Activated T-cell treated with anti-CD3 and anti-CD28 coated beads, Interleukin-2, amount 50 U/mL, for 1 hour (primary cell): ENCODE measurements around the gene CFL1.
"Not testable (repeated sequence)": the region's sequence is repeated elsewhere in the genome, so short reads cannot be mapped to it uniquely, and the experiment has no call there.

Experiments used
- DNase-seq: peaks from one replicate; pipeline ENCODE4 v3.0.0-alpha.2; 2020

Gene CFL1

DNA sequence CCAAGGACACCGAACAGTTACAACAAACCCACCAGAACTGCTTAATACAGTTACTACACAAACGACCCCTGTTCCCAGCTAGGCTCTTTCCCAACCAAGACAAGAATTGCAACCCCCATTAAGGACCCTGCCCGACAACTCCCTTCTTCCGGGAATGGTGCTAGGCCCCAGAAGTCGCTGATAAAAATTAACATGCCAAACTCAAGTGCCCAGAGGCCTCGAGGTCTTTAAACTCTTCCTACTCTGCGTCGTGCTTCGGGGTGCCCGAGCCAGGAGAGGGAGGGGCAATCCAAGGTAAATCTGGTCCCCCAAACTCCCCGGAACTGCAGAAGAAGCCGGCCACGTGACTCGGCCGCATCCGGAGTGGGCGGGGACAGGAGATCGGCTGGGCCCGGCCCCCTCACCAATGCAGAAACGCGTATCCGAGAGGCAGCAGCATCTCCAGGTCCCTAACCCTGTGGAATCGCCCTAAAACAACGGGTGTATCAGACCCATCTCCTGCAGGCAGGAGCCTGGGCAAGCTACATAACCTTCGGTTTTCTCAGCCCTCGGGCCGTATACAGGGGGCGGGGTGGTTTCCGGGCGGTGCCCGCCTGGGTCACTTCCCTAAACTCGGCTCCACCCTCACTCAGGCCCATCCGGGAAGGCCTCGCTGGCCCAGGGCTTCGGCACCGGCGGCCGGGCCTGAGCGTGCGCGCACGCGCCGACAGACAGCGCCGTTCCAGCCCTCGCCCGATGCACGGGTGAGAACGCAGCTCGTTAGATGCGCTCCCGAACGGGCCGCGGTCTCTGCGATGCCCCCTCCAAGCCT lies 1.1 kb downstream of the CFL1 start:
- DNase-seq = peak; percentile 85

DNA sequence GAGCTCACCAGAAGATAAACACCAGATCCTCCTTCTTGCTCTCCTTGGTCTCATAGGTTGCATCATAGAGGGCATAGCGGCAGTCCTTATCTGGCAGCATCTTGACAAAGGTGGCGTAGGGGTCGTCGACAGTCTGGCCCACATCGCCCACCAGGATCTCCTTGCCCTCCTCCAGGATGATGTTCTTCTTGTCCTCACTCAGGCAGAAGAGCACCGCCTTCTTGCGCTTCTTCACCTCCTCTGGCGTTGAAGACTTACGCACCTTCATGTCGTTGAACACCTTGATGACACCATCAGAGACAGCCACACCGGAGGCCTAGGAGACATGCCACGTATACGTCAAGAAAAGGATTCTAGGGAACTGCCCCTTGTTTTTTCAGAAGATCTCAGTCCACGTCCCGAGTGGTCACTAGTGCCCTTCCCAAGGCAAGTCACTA lies 2.0 kb downstream of the CFL1 start:
- DNase-seq = no peak

DNA sequence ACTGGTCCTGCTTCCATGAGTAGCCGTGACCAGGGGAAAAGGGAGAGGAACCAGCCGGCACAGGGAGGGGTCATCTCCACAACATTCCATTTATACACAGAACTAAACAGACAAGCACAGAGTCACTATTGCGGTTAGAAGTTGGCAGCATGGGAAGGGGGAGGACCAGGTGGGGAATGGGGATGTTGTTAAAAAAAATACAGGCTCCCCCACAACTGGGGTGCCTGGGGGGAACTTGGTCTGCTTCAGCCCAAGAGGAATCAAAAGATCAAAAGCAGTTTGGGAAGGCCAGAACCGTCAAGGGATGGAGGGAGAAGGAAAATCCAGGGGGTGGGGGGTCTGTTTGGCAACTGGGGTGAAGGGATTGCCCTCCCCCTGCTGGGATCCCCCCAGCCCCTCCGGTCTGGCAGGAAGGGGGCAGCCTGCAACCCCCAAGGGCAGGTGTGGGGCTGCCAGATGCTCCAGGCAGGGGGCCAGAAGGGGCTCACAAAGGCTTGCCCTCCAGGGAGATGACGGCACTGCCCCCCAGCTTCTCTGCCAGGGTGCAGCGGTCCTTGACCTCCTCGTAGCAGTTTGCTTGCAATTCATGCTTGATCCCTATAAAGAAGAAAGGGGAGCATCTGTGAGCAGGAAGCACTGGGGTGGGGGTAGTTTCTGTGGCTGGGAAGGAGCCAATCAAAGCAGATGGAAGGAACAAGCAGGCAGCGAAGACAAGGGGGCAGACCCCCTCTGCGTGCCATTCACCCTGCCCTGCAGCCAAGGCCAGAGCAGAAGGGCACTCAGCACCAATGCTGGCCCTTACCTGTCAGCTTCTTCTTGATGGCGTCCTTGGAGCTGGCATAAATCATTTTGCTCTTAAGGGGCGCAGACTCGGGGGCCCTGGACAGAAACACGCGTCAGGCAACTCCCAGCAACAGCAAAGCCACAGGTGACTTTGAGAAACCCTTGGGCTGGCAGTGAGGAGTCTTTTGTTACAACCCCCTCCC lies 2.8 kb downstream of the CFL1 start:
- DNase-seq = no peak

DNA sequence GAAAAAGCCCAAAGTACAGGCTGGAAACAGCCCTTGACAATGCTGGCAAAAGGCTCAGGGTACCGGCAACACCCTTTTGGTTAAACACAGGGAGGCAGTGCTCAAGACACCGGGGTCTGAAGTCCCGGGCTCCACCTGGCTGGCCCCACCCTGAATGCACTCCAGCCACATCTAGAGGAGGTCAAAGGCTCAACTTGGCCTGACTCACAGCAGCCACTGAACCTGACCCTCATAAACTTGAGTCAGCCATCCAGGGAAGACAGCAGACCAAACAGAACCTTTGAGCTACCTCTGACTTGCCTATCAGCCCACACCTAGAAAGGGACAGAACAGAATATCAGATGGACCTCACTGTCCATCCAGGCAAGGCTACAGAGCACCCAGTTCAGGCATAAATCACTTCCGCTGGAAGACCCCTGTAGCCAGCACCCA lies 3.8 kb downstream of the CFL1 start:
- no peak for DNase-seq

DNA sequence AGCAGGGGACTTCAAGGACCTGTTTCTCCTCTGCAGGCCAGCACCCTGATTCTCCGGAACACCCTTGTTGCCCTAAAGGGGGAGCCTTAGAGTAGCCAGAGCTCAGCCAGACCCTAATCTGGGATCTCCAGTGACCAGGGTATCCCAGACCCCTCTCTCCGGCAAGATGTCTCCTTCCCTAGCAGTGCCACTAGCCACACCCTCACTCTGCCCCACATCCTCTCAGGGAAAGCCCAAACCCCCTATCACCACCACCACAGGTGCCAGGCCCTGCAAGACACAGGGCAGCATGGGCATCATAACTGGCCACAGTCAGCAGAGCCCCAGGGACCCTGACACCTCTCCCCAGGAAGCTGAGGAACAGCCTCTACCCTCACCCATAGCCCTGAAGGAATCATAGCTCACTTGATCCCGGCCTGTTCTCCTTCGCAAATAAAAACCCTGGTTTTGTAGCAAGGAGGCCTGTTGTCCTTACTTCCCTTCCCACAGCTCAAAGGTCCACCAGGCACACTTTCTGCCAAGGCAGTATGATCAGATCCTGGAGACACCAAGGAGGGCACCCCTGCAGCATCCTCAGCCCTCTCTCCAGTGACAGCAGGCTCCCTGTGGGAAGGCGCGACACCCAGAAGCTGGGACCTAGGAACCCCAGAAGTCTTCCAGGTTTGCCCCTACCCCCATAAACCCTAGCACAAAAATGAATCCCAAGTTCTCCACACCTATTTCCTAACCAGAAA lies 4.6 kb downstream of the CFL1 start:
- DNase-seq = no peak

DNA sequence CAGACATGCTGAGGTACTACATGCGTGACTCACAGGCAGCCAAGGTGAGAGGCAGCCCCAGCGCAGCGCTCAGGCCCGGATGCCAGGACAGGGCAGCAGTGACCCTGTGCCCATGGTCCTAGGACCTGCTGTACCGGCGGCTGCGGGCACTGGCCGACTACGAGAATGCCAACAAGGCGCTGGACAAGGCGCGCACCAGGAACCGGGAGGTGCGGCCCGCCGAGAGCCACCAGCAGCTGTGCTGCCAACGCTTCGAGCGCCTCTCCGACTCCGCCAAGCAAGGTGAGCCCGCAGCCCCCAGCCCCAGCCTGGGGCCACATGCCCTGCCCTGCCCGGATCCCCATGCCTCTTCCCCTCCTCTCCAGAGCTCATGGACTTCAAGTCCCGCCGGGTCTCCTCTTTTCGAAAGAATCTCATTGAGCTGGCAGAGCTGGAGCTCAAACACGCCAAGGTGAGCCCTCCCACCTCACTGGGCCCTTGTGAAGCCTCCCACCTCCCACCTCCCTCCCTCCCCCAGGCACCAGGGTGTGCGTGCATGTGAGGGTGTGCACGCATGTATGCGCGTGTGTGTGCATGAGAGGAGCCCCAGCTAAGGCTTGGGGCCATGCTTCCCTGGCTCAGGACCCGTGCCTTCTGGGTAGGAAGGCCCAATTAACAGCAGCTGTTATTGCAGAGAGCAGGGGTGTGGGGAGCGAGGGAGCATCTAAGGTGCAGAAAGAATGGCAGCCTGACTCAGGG lies 5.3 kb downstream of the CFL1 start:
- no peak for DNase-seq

DNA sequence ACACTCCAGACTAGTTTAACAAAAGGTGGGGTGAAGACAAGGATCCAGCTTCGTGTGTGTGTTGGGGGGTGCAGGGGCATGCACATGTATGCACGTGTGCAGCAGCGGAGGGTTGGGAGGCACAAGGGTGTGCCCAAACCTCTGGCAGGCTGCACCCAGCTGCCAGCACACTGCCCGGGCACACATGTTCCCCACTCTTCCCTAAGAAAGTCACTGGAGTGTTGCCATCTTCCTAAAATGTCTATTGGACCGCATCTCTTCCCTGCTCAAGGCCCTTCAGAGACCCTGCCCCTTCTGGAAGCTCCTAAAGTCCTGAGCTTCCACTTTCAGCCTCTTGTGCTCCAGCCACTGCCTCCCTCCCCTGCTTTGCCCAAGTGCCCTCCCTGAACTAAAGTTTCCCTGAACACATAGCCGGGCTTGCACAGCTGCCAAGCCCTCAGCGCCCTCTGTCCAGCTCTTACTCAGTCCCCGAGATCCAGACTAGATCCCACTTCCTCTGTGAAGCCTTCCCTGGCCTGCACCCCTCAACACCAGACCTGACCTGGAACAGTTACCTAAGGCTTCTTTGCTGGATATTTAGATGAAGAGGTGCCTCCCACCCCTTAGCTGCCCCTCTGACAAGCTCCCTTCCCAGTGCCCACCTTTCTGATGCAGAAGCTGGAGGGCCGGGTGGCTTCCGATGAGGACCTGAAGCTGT lies 6.0 kb downstream of the CFL1 start:
- DNase-seq = no peak

DNA sequence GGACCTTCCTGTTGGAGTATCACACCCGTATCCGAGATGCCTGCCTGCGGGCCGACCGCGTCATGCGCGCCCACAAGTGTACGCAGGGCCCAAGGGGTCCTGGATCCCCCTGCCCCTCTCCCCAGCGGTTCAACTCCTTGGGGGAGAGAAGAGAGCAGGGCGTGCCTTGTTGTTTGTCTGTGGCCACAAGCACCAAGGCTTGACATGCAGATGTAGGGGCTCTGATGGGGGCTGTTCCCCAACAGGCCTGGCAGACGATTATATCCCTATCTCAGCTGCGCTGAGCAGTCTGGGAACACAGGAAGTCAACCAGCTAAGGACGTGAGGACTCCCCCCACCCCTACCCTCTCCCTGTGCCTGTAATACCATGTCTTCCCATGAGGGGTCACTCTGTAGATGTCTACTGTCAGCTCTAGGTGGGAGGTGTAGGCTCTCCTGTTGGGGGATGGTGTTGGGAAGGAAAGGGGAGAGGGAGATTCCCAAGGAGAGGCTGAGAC lies 6.8 kb downstream of the CFL1 start:
- DNase-seq = no peak

DNA sequence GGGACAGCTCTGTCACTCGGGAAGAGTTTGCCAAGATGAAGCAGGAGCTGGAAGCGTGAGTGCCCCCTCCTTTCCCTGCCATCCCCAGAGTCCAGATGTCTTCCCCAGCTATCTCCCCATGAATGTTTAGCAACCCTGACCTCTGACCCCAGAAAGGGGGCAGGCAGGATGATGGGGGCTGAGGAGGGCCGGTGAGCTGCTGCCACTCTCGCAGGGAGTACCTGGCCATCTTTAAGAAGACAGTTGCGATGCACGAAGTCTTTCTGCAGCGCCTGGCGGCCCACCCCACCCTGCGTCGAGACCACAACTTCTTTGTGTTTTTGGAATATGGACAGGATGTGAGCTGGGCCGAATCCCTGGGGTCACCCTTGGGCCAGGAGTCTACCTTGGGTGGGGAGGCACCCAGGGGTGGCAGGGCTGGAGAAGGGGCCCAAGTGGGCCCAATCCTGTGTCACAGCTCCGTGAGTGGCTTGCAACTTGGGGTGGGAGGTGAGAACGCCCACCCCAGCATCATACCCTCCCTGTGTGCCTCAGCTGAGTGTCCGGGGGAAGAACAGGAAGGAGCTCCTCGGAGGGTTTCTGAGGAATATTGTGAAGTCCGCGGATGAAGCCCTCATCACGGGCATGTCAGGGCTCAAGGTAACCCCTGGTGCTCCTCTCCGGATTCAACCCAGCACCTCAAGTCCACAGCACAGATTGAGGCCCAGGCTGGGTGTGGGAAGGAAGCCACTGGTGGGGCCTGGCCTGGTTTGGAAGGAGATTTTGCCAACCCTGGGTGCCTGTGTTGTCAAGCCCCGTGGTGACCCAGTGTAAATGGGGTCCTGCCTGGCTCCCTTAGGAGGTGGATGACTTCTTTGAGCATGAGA lies 7.5 kb downstream of the CFL1 start:
- DNase-seq = no peak

DNA sequence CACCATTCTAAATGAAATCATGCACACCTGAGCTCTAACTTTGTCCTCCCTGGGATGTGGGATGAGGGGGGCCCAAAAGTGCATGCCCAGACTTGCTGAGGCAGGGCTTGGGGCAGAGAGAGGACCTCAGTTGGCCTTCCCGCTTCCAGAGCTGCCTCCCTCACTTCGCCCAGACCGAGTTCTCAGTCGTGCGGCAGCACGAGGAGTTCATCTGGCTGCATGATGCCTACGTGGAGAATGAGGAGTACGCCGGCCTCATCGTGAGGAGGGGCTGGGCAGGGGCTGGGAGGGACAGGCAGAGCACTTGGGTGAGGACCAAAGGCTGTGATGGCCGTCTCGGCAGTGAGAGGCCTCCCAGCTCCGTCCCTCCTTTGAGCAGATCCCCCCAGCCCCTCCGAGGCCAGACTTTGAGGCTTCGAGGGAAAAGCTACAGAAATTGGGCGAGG lies 8.2 kb downstream of the CFL1 start:
- no peak for DNase-seq

DNA sequence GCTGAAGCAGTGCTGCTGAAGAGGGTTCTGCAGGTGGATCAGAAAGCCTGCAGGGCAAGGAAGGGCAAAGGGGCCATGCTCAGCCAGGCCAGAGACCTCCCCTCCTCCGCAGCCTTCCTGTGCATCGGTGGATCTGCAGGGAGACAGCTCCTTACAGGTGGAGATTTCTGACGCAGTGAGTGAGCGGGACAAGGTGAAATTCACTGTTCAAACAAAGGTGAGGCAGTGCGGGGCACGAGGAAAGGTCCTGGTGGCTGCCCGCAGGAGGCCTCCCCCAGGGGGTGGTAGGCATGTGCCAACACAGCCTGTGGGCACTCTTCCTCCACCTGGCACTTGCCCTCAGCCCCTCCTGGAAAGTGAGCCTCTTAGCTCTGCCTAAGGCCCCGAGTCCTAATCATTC lies 8.6 kb downstream of the CFL1 start:
- DNase-seq = no peak

DNA sequence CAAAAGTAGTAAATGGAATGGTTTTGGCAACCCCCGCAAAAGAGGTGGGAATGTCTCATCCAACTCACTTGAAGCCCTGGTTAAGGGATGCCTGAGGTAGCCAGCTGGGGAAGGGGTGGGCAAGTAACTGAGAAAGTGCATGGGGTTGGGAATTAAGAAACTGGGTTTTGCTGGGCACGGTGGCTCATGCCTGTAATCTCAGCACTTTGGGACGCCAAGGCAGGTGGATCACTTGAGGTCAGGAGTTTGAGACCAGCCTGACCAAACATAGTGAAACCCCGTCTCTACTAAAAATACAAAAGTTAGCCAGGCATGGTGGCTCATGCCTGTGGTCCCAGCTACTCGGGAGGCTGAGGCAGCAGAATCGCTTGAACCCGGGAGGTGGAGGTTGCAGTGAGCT lies 9.3 kb downstream of the CFL1 start:
- not testable (repeated sequence) for DNase-seq

DNA sequence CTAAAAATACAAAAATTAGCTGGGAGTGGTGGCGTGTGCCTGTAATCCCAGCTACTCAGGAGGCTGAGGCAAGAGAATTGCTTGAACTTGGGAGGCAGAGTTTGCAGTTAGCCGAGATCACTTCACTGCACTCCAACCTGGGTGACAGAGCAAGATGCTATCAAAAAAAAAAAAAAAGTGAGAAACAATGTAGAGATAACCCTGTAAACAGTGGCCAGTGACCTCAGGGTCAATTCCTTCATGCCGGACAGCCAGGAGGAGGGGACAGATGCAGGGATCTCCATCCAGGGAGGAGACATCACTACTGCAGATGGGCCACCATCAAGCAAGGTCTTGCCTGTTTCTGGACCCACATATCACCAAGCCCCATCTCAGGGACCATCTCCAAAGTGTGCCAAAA lies 10.2 kb downstream of the CFL1 start:
- no peak for DNase-seq

DNA sequence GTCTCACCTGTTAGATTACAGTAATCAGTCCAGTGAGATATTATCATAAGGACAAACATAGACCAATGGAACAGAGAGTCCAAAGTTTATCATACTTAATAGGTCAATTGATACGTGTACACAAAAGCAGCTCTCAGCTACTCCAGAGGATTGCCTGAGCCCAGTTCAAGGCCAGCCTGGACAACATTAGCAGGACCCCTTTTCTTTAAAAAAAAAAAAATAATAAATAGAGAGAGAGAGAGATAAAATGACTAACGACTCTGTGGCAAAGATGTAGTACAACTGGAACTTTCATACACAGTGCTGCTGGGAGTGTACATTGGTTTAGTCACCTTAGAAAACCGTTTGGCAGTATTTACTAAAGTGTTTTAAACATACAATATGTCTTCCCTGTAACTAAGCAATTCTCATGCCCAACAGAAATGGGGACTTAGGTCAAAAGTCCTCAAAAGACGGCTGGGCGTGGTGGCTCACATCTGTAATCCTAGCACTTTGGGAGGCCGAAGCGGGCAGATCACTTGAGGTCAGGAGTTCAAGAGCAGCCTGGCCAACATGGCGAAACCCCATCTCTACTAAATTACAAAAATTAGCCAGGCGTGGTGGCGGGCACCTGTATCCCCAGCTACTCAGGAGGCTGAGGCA lies 13.6 kb downstream of the CFL1 start:
- no peak for DNase-seq

DNA sequence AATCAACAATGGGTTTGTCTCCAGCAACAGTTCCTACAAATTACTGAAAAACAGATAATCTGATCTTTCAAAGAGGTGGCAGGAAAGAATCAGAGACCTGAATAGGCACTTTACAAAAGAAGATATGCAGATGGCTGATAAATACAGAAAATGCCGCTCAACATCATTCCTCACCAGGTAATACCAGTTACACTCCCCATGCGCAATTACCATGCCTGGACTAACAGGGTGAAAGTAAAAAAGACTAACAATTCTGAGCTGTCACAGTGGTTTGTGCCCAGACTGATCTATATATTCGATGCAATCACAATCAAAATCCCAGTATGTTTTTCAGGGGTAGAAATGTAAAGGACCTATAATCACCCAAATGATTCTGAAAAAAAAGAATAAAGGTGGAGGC lies 14.2 kb downstream of the CFL1 start:
- DNase-seq = no peak

DNA sequence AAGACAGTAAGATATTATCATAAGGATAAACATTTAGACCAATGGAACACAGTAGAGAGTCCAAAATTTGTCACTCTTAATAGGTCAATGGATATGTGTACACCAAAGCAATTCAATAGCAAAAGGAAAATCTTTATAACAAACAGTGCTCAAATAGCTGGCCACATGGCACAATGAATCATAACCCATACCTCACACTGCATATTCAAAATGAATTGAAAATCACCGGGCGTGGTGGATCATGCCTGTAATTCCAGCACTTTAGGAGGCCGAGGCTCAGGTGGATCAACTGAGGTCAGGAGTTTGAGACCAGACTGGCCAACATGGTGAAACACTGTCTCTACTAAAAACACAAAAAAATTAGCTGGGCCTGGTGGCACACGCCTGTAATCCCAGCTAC lies 15.8 kb downstream of the CFL1 start:
- no peak for DNase-seq

DNA sequence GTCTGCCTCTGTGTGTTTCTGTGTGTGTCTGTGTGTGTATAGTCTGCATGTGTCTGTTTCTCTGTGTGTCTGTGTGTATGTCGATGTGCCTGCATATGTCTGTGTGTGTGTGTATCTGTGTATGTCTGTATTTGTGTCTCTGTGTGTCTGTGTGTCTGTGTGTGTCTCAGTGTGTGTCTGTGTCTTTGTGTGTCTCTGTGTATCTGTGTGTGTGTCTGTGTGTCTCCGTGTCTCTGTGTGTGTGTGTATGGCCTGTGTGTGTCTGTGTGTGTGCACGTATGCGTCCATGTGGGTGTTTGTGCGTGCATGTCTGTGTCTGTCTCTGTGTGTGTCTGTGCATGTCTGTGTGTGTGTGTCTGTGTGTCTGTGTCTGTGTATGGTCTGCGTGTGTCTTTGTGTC lies 23.8 kb downstream of the CFL1 start:
- DNase-seq = no peak

DNA sequence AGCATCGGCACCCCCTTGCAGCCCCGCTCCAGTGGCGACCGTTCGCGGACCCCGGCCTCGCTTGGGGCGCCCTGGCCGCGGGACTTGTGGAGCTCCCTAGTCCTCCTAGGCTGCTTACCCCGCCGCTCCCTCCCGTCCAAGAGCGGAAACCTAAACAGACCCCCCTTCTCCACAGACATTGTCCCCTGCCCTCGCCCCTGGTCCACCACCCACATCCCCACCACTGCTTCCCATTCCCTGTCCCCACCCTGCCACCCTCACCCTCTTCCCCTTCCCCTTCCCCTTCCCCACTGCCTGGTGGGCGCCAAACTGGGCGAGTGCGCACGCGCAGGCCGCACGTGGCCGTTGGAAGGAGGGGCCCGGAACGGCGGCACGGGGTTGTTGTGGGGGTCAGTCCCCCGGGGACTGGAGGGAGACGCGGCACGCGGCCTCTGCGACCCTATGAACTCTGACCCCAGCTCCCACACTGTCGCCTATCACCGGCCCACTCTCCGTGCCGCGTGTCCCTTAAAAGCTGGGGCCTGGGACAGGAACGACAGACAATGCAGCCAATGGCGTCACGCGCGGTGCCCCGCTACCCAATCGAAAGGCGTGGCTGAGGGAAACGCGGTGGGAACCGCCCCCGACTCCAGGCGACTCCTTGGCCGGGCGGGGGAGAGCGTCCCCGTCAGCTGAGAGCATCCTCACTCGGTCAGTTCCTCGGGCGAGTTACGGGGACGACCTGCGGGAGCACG lies 24.5 kb downstream of the CFL1 start, which contains the start of gene SNX32:
Gene SNX32 (plus strand): TSS at position 667 of the 734 bp plus-strand sequence. CDS start 103 bp downstream, outside the sequence.
- peak; percentile 95 for DNase-seq

DNA sequence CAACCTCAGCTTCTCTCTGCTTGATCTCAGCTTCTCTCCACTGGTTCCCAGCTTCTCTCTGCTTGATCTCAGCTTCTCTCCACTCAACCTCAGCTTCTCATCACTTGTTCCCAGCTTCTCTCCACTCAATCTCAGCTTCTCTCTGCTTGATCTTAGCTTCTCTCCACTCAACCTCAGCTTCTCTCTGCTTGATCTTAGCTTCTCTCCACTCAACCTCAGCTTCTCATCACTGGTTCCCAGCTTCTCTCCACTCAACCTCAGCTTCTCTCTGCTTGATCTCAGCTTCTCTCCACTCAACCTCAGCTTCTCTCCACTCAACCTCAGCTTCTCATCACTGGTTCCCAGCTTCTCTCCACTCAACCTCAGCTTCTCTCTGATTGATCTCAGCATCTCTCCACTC lies 25.7 kb downstream of the CFL1 start:
- DNase-seq = not testable (repeated sequence)
